ENCODE results near the gene LDHB.
"Not testable (repeated sequence)": the region's sequence is repeated elsewhere in the genome, so short reads cannot be mapped to it uniquely, and the experiment has no call there.

LDHB gene

GRCh38 chr12:21598651-21599050 lies 59.0 kb downstream of the LDHB start:
- no peaks in the 10 kb centered on the region for H3K9me3 ChIP-seq (ENCODE audit: low read depth, low read length)
- no peak for TF ChIP-seq POLR2AphosphoS5 (IDR thresholded peaks at IDR 0.05; ENCODE audit: borderline replicate concordance, low read depth, low read length)
- no peak for TF ChIP-seq FOXP2 (optimal IDR thresholded peaks at IDR 0.05; ENCODE audit: control extremely low read depth, extremely low read length, insufficient read depth)
- TF ChIP-seq EZH2 (IDR thresholded peaks at IDR 0.05), result no peak
- no peak overlapping the region for H3K4me3 ChIP-seq
- H3K36me3 ChIP-seq (ENCODE audit: insufficient read depth, low read length), result no peaks in the 10 kb centered on the region
- H3K27ac ChIP-seq, result no peak overlapping the region
- no peak for DNase-seq (ENCODE audit: low read depth, low spot score)
- no peak overlapping the region for H3K9ac ChIP-seq (ENCODE audit: insufficient read length)

- H3K27ac ChIP-seq; H3K9ac ChIP-seq (ENCODE audit: insufficient read length); H3K9me3 ChIP-seq (ENCODE audit: low read depth, low read length); H3K36me3 ChIP-seq (ENCODE audit: insufficient read depth, low read length); DNase-seq (ENCODE audit: low read depth, low spot score); H3K4me3 ChIP-seq: not testable (repeated sequence)
Observed at GRCh38 chr12:21595356-21595755, 62.3 kb downstream of the LDHB start.

- no peak overlapping the region for H3K4me3 ChIP-seq
- no peaks in the 10 kb centered on the region for H3K9me3 ChIP-seq (ENCODE audit: low read depth, low read length)
- H3K9ac ChIP-seq (ENCODE audit: insufficient read length), result no peak overlapping the region
- TF ChIP-seq FOXP2 (optimal IDR thresholded peaks at IDR 0.05; ENCODE audit: control extremely low read depth, extremely low read length, insufficient read depth) (no peak), POLR2AphosphoS5 (IDR thresholded peaks at IDR 0.05; ENCODE audit: borderline replicate concordance, low read depth, low read length) (no peak), EZH2 (IDR thresholded peaks at IDR 0.05) (no peak)
- no peak overlapping the region for H3K27ac ChIP-seq
- no peak for DNase-seq (ENCODE audit: low read depth, low spot score)
- H3K36me3 ChIP-seq (ENCODE audit: insufficient read depth, low read length), result no peaks in the 10 kb centered on the region
Observed at GRCh38 chr12:21585485-21585884, 72.2 kb downstream of the LDHB start.
